CD4-positive, alpha-beta T cell treated with Interleukin-15 for 4 hours (primary cell): Measurements from ENCODE around the gene CREB5.

Experiments used
- DNase-seq: peaks from one replicate; pipeline ENCODE4 v3.0.0-alpha.2; 2020; ENCODE audit warnings: low spot score

Gene CREB5

GRCh38 chr7:28714459-28715120 is 302.3 kb downstream of the CREB5 start:
- no peak for DNase-seq

GRCh38 chr7:28717445-28718054 is 305.2 kb downstream of the CREB5 start:
- DNase-seq, result no peak

GRCh38 chr7:28718055-28718481 is 305.8 kb downstream of the CREB5 start:
- DNase-seq, result no peak

- no peak for DNase-seq
These were observed 306.2 kb downstream of the CREB5 start for GRCh38 chr7:28718545-28718944.

GRCh38 chr7:28722684-28723083 is 310.4 kb downstream of the CREB5 start:
- DNase-seq, result no peak

GRCh38 chr7:28723336-28723735 is 311.0 kb downstream of the CREB5 start:
- no peak for DNase-seq

GRCh38 chr7:28724563-28724962 is 312.2 kb downstream of the CREB5 start:
- DNase-seq, result no peak

- no peak for DNase-seq
These were observed 312.8 kb downstream of the CREB5 start for GRCh38 chr7:28725045-28725642.

GRCh38 chr7:28725911-28726310 is 313.6 kb downstream of the CREB5 start:
- no peak for DNase-seq

- DNase-seq, result no peak
These were observed 314.2 kb downstream of the CREB5 start for GRCh38 chr7:28726555-28726954.

- no peak for DNase-seq
These were observed 317.0 kb downstream of the CREB5 start for GRCh38 chr7:28729281-28729680.

GRCh38 chr7:28729727-28730126 is 317.4 kb downstream of the CREB5 start:
- no peak for DNase-seq

GRCh38 chr7:28731092-28731658 is 318.9 kb downstream of the CREB5 start:
- no peak for DNase-seq

- no peak for DNase-seq
These were observed 320.0 kb downstream of the CREB5 start for GRCh38 chr7:28732071-28732869.

- no peak for DNase-seq
These were observed 320.7 kb downstream of the CREB5 start for GRCh38 chr7:28733035-28733434.

GRCh38 chr7:28738412-28738811 is 326.1 kb downstream of the CREB5 start:
- DNase-seq, result no peak

GRCh38 chr7:28739128-28739527 is 326.8 kb downstream of the CREB5 start:
- no peak for DNase-seq

GRCh38 chr7:28739826-28740225 is 327.5 kb downstream of the CREB5 start:
- DNase-seq, result no peak

- DNase-seq, result no peak
These were observed 332.6 kb downstream of the CREB5 start for GRCh38 chr7:28744951-28745350.

- DNase-seq, result no peak
These were observed 333.0 kb downstream of the CREB5 start for GRCh38 chr7:28745351-28745750.

- DNase-seq, result no peak
These were observed 335.1 kb downstream of the CREB5 start for GRCh38 chr7:28747404-28747803.

- no peak for DNase-seq
These were observed 335.5 kb downstream of the CREB5 start for GRCh38 chr7:28747854-28748253.
